Astrocyte of the spinal cord (primary cell): Measurements from ENCODE around the gene DCHS1.
A peak's percentile ranks its signal among the peaks of the same experiment; 100 is the strongest.

Experiments
- DNase-seq: peaks from one replicate; pipeline ENCODE4 v3.0.0; 2011; ENCODE audit warnings: low read depth, low spot score
- H3K4me3 ChIP-seq: 2 replicates; pipeline ENCODE4 v1.5.1; 2011; ENCODE audit warnings: low read depth, mild to moderate bottlenecking, low read length, moderate library complexity
- CTCF ChIP-seq: IDR thresholded peaks from 2 replicates; pipeline ENCODE4 v1.5.1; 2012; ENCODE audit warnings: low read depth, mild to moderate bottlenecking, low read length, inconsistent platforms
- in situ Hi-C: cut with HindIII; loops from 2 replicates; pipeline ENCODE4 v1.10.0; 2017; ENCODE audit warnings: low sequenced_read_pairs

The DCHS1 gene

DNA sequence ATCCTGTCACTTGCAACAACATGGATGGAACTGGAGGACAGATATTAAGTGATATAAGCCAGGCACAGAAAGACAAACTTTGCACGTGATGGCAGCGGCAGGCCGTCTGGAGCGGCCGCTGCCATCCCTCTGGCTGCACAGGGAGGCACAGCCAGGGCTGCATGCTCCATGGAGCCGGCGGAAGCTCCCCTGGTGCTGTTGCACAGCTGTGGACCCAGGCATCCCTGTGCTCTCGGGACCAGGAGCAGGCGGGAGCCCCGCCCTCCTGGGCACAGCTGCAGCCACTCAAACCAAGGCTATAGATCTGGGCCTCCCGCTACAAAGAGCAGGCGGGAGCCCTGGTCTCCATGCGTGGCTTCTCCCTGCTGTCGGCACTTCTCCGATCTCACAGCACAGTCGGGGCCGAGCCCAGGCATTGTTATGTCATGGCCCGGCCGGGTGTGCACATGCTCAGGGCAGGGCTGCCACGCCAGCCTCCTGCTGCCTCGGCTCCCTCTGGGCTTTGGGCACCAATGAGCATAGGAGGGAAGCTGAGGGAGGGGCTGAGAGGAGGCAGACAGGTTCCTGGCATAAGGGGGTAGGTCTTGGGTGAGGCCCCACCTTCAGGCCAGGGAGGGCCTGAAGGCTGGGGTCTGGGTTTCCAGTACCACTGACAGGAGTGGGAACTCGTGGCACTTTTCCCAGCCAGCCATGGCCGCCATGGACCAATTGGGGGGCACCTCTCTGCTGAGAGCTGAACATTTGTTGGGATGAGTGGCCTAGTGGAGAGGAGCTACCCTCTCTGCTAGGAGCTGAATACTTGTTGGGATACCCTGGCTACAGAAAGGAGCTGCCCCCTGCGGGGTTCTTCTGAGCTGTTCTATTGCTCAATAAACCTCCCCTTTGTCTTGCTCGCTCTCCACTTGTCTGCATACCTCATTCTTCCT is 68.9 kb downstream of the DCHS1 start:
- H3K4me3 ChIP-seq, result no peak overlapping the region
- no peak for TF ChIP-seq CTCF
- no peak for DNase-seq
- in situ Hi-C loops, result no loop called here

DNA sequence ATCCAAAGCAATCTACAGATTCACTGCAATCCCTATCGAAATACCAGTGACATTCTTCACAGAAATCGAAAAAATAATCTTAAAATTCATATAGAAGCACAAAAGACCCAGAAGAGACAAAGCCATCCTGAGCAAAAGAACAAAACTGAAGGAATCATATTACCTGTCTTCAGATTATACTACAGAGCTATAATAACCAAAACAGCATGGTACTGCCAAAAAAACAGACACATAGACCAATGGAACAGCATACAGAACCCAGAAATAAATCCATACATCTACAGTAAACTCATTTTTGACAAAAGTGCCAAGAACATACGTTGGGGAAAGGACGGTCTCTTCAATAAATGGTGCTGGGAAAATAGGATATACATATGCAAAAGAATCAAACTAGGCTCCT is 71.1 kb downstream of the DCHS1 start:
- in situ Hi-C loops, result no loop called here
- no peak for DNase-seq
- no peak overlapping the region for H3K4me3 ChIP-seq
- no peak for TF ChIP-seq CTCF

- H3K4me3 ChIP-seq, result no peak overlapping the region
- TF ChIP-seq CTCF, result no peak
- in situ Hi-C loops, result no loop called here
- no peak for DNase-seq
Observed at GRCh38 chr11:6583584-6583983, 72.0 kb downstream of the DCHS1 start.

- in situ Hi-C loops, result no loop called here
- no peak overlapping the region for H3K4me3 ChIP-seq
- TF ChIP-seq CTCF, result no peak
- DNase-seq, result no peak
Observed at GRCh38 chr11:6579681-6580080, 75.9 kb downstream of the DCHS1 start.

GRCh38 chr11:6578134-6578533 is 77.5 kb downstream of the DCHS1 start:
- no peak for TF ChIP-seq CTCF
- in situ Hi-C loops, result no loop called here
- no peak for DNase-seq
- no peak overlapping the region for H3K4me3 ChIP-seq

- no peak for TF ChIP-seq CTCF
- DNase-seq, result peak; percentile 82
- in situ Hi-C loops, result no loop called here
- no peak overlapping the region for H3K4me3 ChIP-seq
Observed at GRCh38 chr11:6576471-6577373, 78.9 kb downstream of the DCHS1 start.
